8988T (cell line): ENCODE data around the gene PNRC2.

Experiments
- DNase-seq: peaks from one replicate; pipeline ENCODE4 v3.0.0; 2011

PNRC2 gene

GRCh38 chr1:23959461-23960290 lies at the start of gene PNRC2:
Gene PNRC2, plus strand, starts transcription at chr1:23959828. Its CDS starts 1,630 bp downstream, at chr1:23961458.
- peak; percentile 90 for DNase-seq

GRCh38 chr1:23910144-23910543 lies 49.5 kb upstream of the PNRC2 start:
- DNase-seq = no peak

GRCh38 chr1:23910553-23911246 lies 48.9 kb upstream of the PNRC2 start:
- DNase-seq = no peak

- DNase-seq = no peak
Measured at GRCh38 chr1:23911921-23912320, 47.7 kb upstream of the PNRC2 start.

GRCh38 chr1:23913212-23913880 lies 46.3 kb upstream of the PNRC2 start, which contains the start of gene CNR2:
Gene CNR2, minus strand, starts transcription at chr1:23913362. Its CDS starts 37,745 bp downstream, at chr1:23875617.
- no peak for DNase-seq

GRCh38 chr1:23914921-23915320 lies 44.7 kb upstream of the PNRC2 start:
- DNase-seq = no peak

GRCh38 chr1:23915466-23915865 lies 44.2 kb upstream of the PNRC2 start:
- no peak for DNase-seq

- peak; percentile 61 for DNase-seq
Measured at GRCh38 chr1:23916209-23917131, 43.2 kb upstream of the PNRC2 start.

- no peak for DNase-seq
Measured at GRCh38 chr1:23922321-23922943, 37.2 kb upstream of the PNRC2 start.

GRCh38 chr1:23923592-23924499 lies 35.8 kb upstream of the PNRC2 start:
- no peak for DNase-seq

GRCh38 chr1:23924601-23925000 lies 35.0 kb upstream of the PNRC2 start:
- no peak for DNase-seq

GRCh38 chr1:23925279-23925678 lies 34.3 kb upstream of the PNRC2 start:
- DNase-seq = no peak

- no peak for DNase-seq
Measured at GRCh38 chr1:23927097-23927496, 32.5 kb upstream of the PNRC2 start.

- DNase-seq = no peak
Measured at GRCh38 chr1:23928789-23929188, 30.8 kb upstream of the PNRC2 start.

GRCh38 chr1:23930270-23930669 lies 29.4 kb upstream of the PNRC2 start:
- DNase-seq = no peak

GRCh38 chr1:23930861-23931490 lies 28.7 kb upstream of the PNRC2 start:
- no peak for DNase-seq

GRCh38 chr1:23931491-23931880 lies 28.1 kb upstream of the PNRC2 start:
- no peak for DNase-seq

GRCh38 chr1:23936481-23937176 lies 23.0 kb upstream of the PNRC2 start:
- DNase-seq = no peak

GRCh38 chr1:23947366-23947765 lies 12.3 kb upstream of the PNRC2 start:
- no peak for DNase-seq

GRCh38 chr1:23953020-23953419 lies 6.6 kb upstream of the PNRC2 start:
- no peak for DNase-seq
